ENCODE results near the gene BPIFB6. TPM values are rescaled to one million over a fixed set of nuclear protein-coding genes. Genes with fewer than 3 reads are reported as not detected.

BPIFB6 gene
- total RNA-seq, 2 experiments from 2014 or later, result not detected

DNA sequence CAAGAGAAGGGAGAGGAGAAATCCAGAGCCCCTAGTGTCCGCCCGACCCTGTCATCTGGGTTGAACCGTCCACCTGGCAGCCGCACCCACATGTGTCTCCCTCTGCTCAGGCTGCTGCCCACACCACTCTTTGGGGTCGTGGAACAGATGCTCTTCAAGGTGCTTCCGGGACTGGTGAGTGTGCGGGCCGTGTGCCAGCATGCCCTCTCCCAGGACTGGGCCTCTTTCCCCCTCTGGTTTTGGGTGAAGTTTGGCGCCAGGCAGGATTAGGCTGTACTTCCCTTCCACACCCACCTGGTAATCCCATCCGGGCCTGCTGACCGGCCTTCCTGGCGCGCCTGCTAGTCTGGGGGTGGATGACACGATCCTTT, 30.2 kb downstream of the BPIFB6 start:
- TF ChIP-seq CTCF (IDR thresholded peaks at IDR 0.05), result no peak
- ATAC-seq (no peak), DNase-seq (no peak)
- H3K4me3 Mint-ChIP-seq, result no peak overlapping the region
- CTCF ChIA-PET, result no interaction called here
- no peak overlapping the region for H3K27ac Mint-ChIP-seq
- no peaks in the 10 kb centered on the region for H3K9me3 Mint-ChIP-seq
- H3K4me1 Mint-ChIP-seq (ENCODE audit: low read depth), result no peaks in the 10 kb centered on the region
- intact Hi-C loops (cut with micrococcal nuclease), result no loop called here
- no peaks in the 10 kb centered on the region for H3K27me3 Mint-ChIP-seq
- POLR2A ChIA-PET, result no interaction called here
- no peaks in the 10 kb centered on the region for H3K36me3 Mint-ChIP-seq (ENCODE audit: low read depth)

DNA sequence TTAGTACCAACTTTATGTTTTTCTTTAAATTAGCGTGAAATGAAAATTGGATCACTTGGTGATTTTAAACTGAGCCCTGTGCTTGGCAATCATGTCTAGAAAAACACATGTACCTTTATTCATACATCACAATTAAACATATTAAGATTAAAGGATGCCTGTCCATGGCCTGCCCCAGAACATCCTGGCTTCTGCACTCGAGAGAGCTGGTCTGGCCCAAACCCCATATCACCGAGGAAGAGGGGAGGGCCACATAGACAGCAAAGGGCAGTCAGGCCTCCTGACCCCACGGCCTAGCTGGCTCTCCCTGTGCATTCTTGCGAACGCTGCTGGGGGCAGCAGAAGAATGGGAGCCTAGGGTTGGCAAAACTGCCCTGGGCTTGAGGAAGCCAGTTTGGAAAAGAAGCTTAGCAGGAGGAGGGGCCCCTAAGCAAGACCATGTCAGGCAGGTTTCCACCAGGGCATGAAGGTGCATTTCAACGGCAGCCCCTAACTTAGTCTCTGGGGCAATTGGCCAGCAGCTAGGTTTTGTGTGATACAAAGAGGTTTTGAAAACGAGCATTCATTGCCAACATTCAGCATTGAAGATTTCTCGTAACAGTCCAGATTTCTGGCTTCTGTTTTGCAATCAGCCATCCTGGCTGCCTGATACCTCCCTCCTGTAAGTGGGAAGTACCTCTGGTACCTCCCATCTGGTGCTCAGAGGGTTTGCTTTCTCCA, 30.8 kb downstream of the BPIFB6 start:
- CTCF ChIA-PET, result no interaction called here
- H3K4me1 Mint-ChIP-seq (ENCODE audit: low read depth), result no peaks in the 10 kb centered on the region
- TF ChIP-seq CTCF (IDR thresholded peaks at IDR 0.05), result no peak
- no peak overlapping the region for H3K27ac Mint-ChIP-seq
- DNase-seq, result no peak
- H3K9me3 Mint-ChIP-seq, result no peaks in the 10 kb centered on the region
- intact Hi-C loops (cut with micrococcal nuclease), result no loop called here
- no peaks in the 10 kb centered on the region for H3K36me3 Mint-ChIP-seq (ENCODE audit: low read depth)
- H3K4me3 Mint-ChIP-seq, result no peak overlapping the region
- no peaks in the 10 kb centered on the region for H3K27me3 Mint-ChIP-seq
- no peak for ATAC-seq
- POLR2A ChIA-PET, result no interaction called here

GRCh38 chr20:33062825-33063149, 31.3 kb downstream of the BPIFB6 start:
- no peak overlapping the region for H3K27ac Mint-ChIP-seq
- no peaks in the 10 kb centered on the region for H3K9me3 Mint-ChIP-seq
- no peaks in the 10 kb centered on the region for H3K4me1 Mint-ChIP-seq (ENCODE audit: low read depth)
- CTCF ChIA-PET, result no interaction called here
- POLR2A ChIA-PET, result no interaction called here
- ATAC-seq (no peak), DNase-seq (no peak)
- no peak overlapping the region for H3K4me3 Mint-ChIP-seq
- no peaks in the 10 kb centered on the region for H3K27me3 Mint-ChIP-seq
- H3K36me3 Mint-ChIP-seq (ENCODE audit: low read depth), result no peaks in the 10 kb centered on the region
- intact Hi-C loops (cut with micrococcal nuclease), result no loop called here
- no peak for TF ChIP-seq CTCF (IDR thresholded peaks at IDR 0.05)

DNA sequence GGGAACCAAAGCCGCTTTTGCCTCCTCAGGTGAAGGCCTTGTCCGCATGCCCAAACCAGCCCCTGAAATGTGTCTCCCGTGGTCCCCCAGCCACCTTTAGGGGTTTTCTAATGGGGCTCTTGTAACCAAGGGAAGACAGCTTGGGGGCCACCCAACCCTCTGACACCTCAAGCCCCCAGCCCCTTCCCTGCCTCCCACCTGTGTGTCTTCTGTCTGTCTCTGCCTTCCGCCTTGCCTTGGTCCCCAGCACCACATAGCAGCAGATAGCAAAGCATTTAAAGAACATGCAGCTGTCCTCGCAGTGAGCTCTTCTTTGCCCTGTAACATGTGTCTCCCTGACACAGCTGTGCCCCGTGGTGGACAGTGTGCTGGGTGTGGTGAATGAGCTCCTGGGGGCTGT, 31.8 kb downstream of the BPIFB6 start:
- Mint-ChIP-seq H3K9me3 (no peaks in the 10 kb centered on the region), H3K4me1 (ENCODE audit: low read depth) (peaks cover 4% of the 10 kb centered on the region), H3K4me3 (no peak overlapping the region), H3K27ac (no peak overlapping the region), H3K36me3 (ENCODE audit: low read depth) (no peaks in the 10 kb centered on the region), H3K27me3 (no peaks in the 10 kb centered on the region)
- no peak for DNase-seq
- ChIA-PET CTCF (no interaction called here), POLR2A (no interaction called here)
- intact Hi-C loops (cut with micrococcal nuclease), result no loop called here
- ATAC-seq, result no peak
- no peak for TF ChIP-seq CTCF (IDR thresholded peaks at IDR 0.05)

- Mint-ChIP-seq H3K27ac (no peak overlapping the region), H3K36me3 (ENCODE audit: low read depth) (no peaks in the 10 kb centered on the region), H3K27me3 (no peaks in the 10 kb centered on the region), H3K4me3 (no peak overlapping the region), H3K9me3 (no peaks in the 10 kb centered on the region), H3K4me1 (ENCODE audit: low read depth) (peaks cover 4% of the 10 kb centered on the region)
- no peak for TF ChIP-seq CTCF (IDR thresholded peaks at IDR 0.05)
- intact Hi-C loops (cut with micrococcal nuclease), result no loop called here
- CTCF ChIA-PET, result no interaction called here
- DNase-seq, result no peak
- no peak for ATAC-seq
- POLR2A ChIA-PET, result no interaction called here
Observed at GRCh38 chr20:33064572-33065287, 33.3 kb downstream of the BPIFB6 start.
